ENCODE results near the gene GIPC1. TPM values are rescaled to one million over a fixed set of nuclear protein-coding genes. Genes with fewer than 3 reads are reported as not detected.

Gene GIPC1
- total RNA-seq = 113 and 124 TPM in 2 replicates

GRCh38 chr19:14496029-14496833 lies at the start of gene GIPC1:
Gene GIPC1 (minus strand): TSS chr19:14496127. CDS start chr19:14482976, 13,151 bp downstream.

GRCh38 chr19:14529254-14530004 lies 33.5 kb upstream of the GIPC1 start, which contains the start of gene TECR:
Gene TECR (plus strand): TSS chr19:14529594. CDS start chr19:14529697, 103 bp downstream.

DNA sequence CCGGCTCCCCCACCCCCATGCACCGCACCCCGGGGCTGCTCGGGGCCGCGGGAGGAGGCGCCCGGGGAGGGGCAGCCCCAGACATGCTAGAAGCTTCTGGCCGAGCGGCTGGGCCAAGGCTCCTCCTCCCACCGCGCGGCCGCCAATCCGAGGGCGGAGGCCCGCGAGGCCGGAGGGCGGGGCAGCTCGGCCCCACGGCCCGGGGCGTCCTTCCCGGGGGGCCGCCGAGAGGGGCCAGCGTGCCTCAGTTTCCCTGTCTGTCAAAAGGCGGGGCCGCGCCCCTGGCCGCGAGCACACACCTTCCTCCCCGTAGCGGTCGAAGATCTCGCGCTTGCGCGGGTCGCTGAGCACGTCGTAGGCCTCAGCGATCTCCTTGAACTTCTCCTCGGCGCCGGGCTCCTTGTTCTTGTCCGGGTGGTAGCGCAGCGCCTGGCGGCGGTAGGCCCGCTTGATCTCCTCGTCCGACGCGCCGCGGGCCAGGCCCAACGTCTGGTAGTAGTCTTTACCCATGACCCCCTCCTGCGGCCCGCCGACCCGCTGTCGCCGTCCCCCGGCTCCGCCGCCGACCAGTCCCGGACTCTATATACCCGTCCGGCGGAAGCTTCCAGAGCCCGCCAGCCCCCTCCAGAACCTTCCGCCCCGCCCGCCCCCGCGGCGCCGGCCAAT lies 22.0 kb upstream of the GIPC1 start, which contains the start of gene DNAJB1:
DNAJB1 (minus strand) TSS at position 558 of the 666 bp plus-strand sequence; CDS start at position 510, 48 bp downstream.

GRCh38 chr19:14475251-14476073 lies 20.5 kb downstream of the GIPC1 start, which contains the start of gene PTGER1:
Gene PTGER1 (minus strand): TSS chr19:14475354. CDS start chr19:14474320, 1,034 bp downstream.

GRCh38 chr19:14432791-14433553 lies 63.0 kb downstream of the GIPC1 start, which contains the start of gene PKN1:
Gene PKN1 (plus strand): TSS chr19:14433306. CDS start chr19:14433522, 216 bp downstream.

Other genes starting within 250 kb of the GIPC1 start
- 7.0 and 12.3 TPM in 2 replicates for gene ADGRE5, start 114.7 kb downstream of the GIPC1 start, total RNA-seq
- 25.9 and 28.8 TPM in 2 replicates for gene DDX39A, start 76.8 kb downstream of the GIPC1 start, total RNA-seq
- 101 and 143 TPM in 2 replicates for gene PKN1, start 62.8 kb downstream of the GIPC1 start, total RNA-seq
- 4.8 and 25.6 TPM in 2 replicates for gene PTGER1, start 20.8 kb downstream of the GIPC1 start, total RNA-seq
- 41.1 and 53.0 TPM in 2 replicates for gene DNAJB1, start 22.3 kb upstream of the GIPC1 start, total RNA-seq
- gene TECR, start 33.5 kb upstream of the GIPC1 start, total RNA-seq = 32.4 and 35.9 TPM in 2 replicates
- gene NDUFB7, start 75.9 kb upstream of the GIPC1 start, total RNA-seq = 281 and 388 TPM in 2 replicates
- 0.28 TPM in 1 of 2 replicates, not detected in the other for gene CLEC17A, start 87.0 kb upstream of the GIPC1 start, total RNA-seq
- gene ADGRE3, start 178.7 kb upstream of the GIPC1 start, total RNA-seq = not detected in 2 replicates
- 16.2 and 22.7 TPM in 2 replicates for gene ZNF333, start 193.9 kb upstream of the GIPC1 start, total RNA-seq